ENCODE data around the gene SMIM17. TPM values are rescaled to one million over a fixed set of nuclear protein-coding genes. Genes with fewer than 3 reads are reported as not detected.

The SMIM17 gene
- total RNA-seq, 1 donor from 2014 or later, result not detected

- peaks cover 60% of the 10 kb centered on the region for H3K36me3 Mint-ChIP-seq (ENCODE audit: low read depth)
- no peak overlapping the region for H3K4me3 Mint-ChIP-seq
- ChIA-PET POLR2A (no interaction called here), CTCF (no interaction called here)
- no peak for ATAC-seq (ENCODE audit: low read depth)
- no peak overlapping the region for H3K27ac Mint-ChIP-seq
- no peak for DNase-seq
- no peaks in the 10 kb centered on the region for H3K4me1 Mint-ChIP-seq
- no peaks in the 10 kb centered on the region for H3K27me3 Mint-ChIP-seq
- peaks cover 28% of the 10 kb centered on the region for H3K9me3 Mint-ChIP-seq
- TF ChIP-seq, protein P1, sequence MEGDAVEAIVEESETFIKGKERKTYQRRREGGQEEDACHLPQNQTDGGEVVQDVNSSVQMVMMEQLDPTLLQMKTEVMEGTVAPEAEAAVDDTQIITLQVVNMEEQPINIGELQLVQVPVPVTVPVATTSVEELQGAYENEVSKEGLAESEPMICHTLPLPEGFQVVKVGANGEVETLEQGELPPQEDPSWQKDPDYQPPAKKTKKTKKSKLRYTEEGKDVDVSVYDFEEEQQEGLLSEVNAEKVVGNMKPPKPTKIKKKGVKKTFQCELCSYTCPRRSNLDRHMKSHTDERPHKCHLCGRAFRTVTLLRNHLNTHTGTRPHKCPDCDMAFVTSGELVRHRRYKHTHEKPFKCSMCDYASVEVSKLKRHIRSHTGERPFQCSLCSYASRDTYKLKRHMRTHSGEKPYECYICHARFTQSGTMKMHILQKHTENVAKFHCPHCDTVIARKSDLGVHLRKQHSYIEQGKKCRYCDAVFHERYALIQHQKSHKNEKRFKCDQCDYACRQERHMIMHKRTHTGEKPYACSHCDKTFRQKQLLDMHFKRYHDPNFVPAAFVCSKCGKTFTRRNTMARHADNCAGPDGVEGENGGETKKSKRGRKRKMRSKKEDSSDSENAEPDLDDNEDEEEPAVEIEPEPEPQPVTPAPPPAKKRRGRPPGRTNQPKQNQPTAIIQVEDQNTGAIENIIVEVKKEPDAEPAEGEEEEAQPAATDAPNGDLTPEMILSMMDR (IDR thresholded peaks at IDR 0.05), result no peak
- intact Hi-C loops (cut with micrococcal nuclease), result no loop called here
These were observed 20.0 kb upstream of the SMIM17 start for GRCh38 chr19:56623006-56623405.

DNA sequence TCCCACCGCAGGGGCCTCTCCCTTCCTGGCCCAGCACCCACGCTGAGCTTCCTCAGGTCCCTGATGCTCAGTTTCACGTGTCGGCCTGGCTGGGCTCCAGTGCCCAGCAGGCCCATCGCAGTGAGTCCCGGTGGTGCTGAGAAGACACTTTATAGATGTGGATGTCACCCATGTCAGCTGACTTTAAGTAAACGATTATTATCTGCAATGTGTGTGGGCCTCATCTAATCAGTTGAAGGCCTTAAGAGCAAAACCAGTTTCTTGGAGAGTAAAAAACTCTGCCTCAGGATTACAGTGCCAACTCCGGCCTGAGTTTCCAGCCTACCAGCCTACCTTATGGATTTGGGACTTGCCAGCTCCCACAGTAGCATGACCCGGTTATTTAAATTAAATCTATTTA, 17.3 kb upstream of the SMIM17 start:
- Mint-ChIP-seq H3K9me3 (peaks cover 29% of the 10 kb centered on the region), H3K27me3 (no peaks in the 10 kb centered on the region), H3K27ac (no peak overlapping the region), H3K4me1 (no peaks in the 10 kb centered on the region), H3K36me3 (ENCODE audit: low read depth) (peaks cover 48% of the 10 kb centered on the region), H3K4me3 (no peak overlapping the region)
- ChIA-PET CTCF (no interaction called here), POLR2A (no interaction called here)
- TF ChIP-seq, protein P1 (IDR thresholded peaks at IDR 0.05), result no peak
- DNase-seq (no peak), ATAC-seq (ENCODE audit: low read depth) (no peak)
- intact Hi-C loops (cut with micrococcal nuclease), result no loop called here

- TF ChIP-seq, protein P1 (IDR thresholded peaks at IDR 0.05), result no peak
- Mint-ChIP-seq H3K27ac (no peak overlapping the region), H3K4me3 (no peak overlapping the region), H3K27me3 (no peaks in the 10 kb centered on the region), H3K9me3 (peaks cover 35% of the 10 kb centered on the region), H3K36me3 (ENCODE audit: low read depth) (peaks cover 10% of the 10 kb centered on the region), H3K4me1 (no peaks in the 10 kb centered on the region)
- intact Hi-C loops (cut with micrococcal nuclease), result no loop called here
- DNase-seq (no peak), ATAC-seq (ENCODE audit: low read depth) (no peak)
- CTCF ChIA-PET, result no interaction called here
- POLR2A ChIA-PET, result no interaction called here
These were observed 9.9 kb upstream of the SMIM17 start for GRCh38 chr19:56633021-56633420.

- no peak for DNase-seq
These were observed 4.9 kb upstream of the SMIM17 start for GRCh38 chr19:56637976-56638555.

DNA sequence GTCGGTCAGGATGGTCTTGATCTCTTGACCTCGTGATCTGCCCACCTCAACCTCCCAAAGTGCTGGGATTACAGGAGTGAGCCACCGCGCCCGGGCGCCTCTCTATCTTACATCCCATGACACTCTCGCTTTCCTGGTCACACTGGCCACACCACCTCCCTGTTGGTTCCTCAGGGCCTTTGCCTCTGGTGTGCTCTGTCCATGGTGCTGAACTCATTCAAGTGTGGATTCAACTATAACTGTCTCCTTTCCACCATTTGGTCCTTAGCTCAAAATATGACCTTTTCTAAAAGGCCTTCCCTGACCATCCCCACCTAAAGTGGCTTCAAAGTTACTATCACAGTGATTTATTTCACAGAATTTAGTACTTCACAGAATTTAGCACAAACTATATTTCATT, 3.7 kb upstream of the SMIM17 start:
- CTCF ChIA-PET, result no interaction called here
- ATAC-seq (ENCODE audit: low read depth), result no peak
- H3K27me3 Mint-ChIP-seq, result peaks cover 14% of the 10 kb centered on the region
- peak overlapping the region; percentile 56 for H3K27ac Mint-ChIP-seq
- no peaks in the 10 kb centered on the region for H3K4me1 Mint-ChIP-seq
- TF ChIP-seq, protein P1 (IDR thresholded peaks at IDR 0.05), result no peak
- intact Hi-C loops (cut with micrococcal nuclease), result no loop called here
- H3K4me3 Mint-ChIP-seq, result no peak overlapping the region
- no peak for DNase-seq
- POLR2A ChIA-PET, result no interaction called here
- H3K36me3 Mint-ChIP-seq (ENCODE audit: low read depth), result peaks cover 2% of the 10 kb centered on the region
- H3K9me3 Mint-ChIP-seq, result peaks cover 33% of the 10 kb centered on the region

More at GRCh38 chr19:56637976-56638555, 4.9 kb upstream of the SMIM17 start:
- intact Hi-C loops (cut with micrococcal nuclease), result no loop called here
- H3K27ac Mint-ChIP-seq, result no peak overlapping the region
- H3K4me1 Mint-ChIP-seq, result no peaks in the 10 kb centered on the region
- POLR2A ChIA-PET, result no interaction called here
- ATAC-seq (ENCODE audit: low read depth), result no peak
- no peaks in the 10 kb centered on the region for H3K36me3 Mint-ChIP-seq (ENCODE audit: low read depth)
- CTCF ChIA-PET, result no interaction called here
- no peak overlapping the region for H3K4me3 Mint-ChIP-seq
- TF ChIP-seq, protein P1 (IDR thresholded peaks at IDR 0.05), result no peak
- peaks cover 7% of the 10 kb centered on the region for H3K27me3 Mint-ChIP-seq
- peaks cover 30% of the 10 kb centered on the region for H3K9me3 Mint-ChIP-seq
